ENCODE results near the gene TMEM182. TPM values are rescaled to one million over a fixed set of nuclear protein-coding genes. Genes with fewer than 3 reads are reported as not detected.

The TMEM182 gene
- total RNA-seq, 4 donors from 2014 or later: 1.8 to 2.8 (median 2.1) TPM; not detected in 1

GRCh38 chr2:102797486-102797885 lies 35.7 kb downstream of the TMEM182 start:
- H3K27me3 ChIP-seq: no peaks in the 10 kb centered on the region
- no peak overlapping the region for H3K27ac ChIP-seq
- H3K9me3 ChIP-seq: peaks cover 0 to 32% (median 5%) of the 10 kb centered on the region in 4 donors
- TF ChIP-seq POLR2A (IDR thresholded peaks at IDR 0.05): no peak
- TF ChIP-seq EP300 (IDR thresholded peaks at IDR 0.05): no peak
- TF ChIP-seq CTCF (IDR thresholded peaks at IDR 0.05): no peak
- 85 to 91% methylated on average over 2 of the region's 2 CpGs for WGBS, 2 donors
- no peak overlapping the region for H3K4me3 ChIP-seq
- peaks cover 0 to 35% (median 0%) of the 10 kb centered on the region in 3 donors for H3K36me3 ChIP-seq
- no peaks in the 10 kb centered on the region for H3K4me1 ChIP-seq
- no peak for DNase-seq (ENCODE audit: low spot score in 2 of 2)

- Histone ChIP-seq H3K9me3 (peaks cover 0 to 39% (median 5%) of the 10 kb centered on the region in 4 donors), H3K36me3 (peaks cover 0 to 38% (median 0%) of the 10 kb centered on the region in 3 donors), H3K27me3 (no peaks in the 10 kb centered on the region), H3K4me3 (no peak overlapping the region), H3K4me1 (no peaks in the 10 kb centered on the region), H3K27ac (no peak overlapping the region)
- TF ChIP-seq CTCF (IDR thresholded peaks at IDR 0.05): no peak
- no peak for TF ChIP-seq POLR2A (IDR thresholded peaks at IDR 0.05)
- TF ChIP-seq EP300 (IDR thresholded peaks at IDR 0.05): no peak
- DNase-seq (ENCODE audit: low spot score in 2 of 2): no peak
- WGBS, 2 donors: 97% methylated on average over 2 of the region's 2 CpGs
These were observed 36.4 kb downstream of the TMEM182 start for GRCh38 chr2:102798181-102798580.

GRCh38 chr2:102801098-102801718 lies 39.4 kb downstream of the TMEM182 start:
- WGBS, 2 donors: 93 to 96% methylated on average over 5 of the region's 5 CpGs

GRCh38 chr2:102801858-102802699 lies 40.2 kb downstream of the TMEM182 start:
- H3K36me3 ChIP-seq: peaks cover 0 to 43% (median 0%) of the 10 kb centered on the region in 3 donors
- H3K9me3 ChIP-seq: peaks cover 0 to 45% (median 5%) of the 10 kb centered on the region in 4 donors
- H3K4me3 ChIP-seq: no peak overlapping the region
- TF ChIP-seq CTCF (IDR thresholded peaks at IDR 0.05): no peak
- TF ChIP-seq POLR2A (IDR thresholded peaks at IDR 0.05): no peak
- TF ChIP-seq EP300 (IDR thresholded peaks at IDR 0.05): no peak
- WGBS, 2 donors: 98 to 99% methylated on average over 10 to 11 of the region's 11 CpGs
- peaks cover 0 to 3% (median 0%) of the 10 kb centered on the region in 4 donors for H3K4me1 ChIP-seq
- no peak overlapping the region for H3K27ac ChIP-seq
- DNase-seq (ENCODE audit: low spot score in 2 of 2): no peak
- no peaks in the 10 kb centered on the region for H3K27me3 ChIP-seq

More at GRCh38 chr2:102801098-102801718, 39.4 kb downstream of the TMEM182 start:
- Histone ChIP-seq H3K9me3 (peaks cover 0 to 45% (median 5%) of the 10 kb centered on the region in 4 donors), H3K36me3 (peaks cover 0 to 43% (median 0%) of the 10 kb centered on the region in 3 donors), H3K4me1 (peaks cover 0 to 3% (median 0%) of the 10 kb centered on the region in 4 donors), H3K4me3 (no peak overlapping the region), H3K27me3 (no peaks in the 10 kb centered on the region), H3K27ac (no peak overlapping the region)
- DNase-seq (ENCODE audit: low spot score in 2 of 2): no peak
- TF ChIP-seq POLR2A (IDR thresholded peaks at IDR 0.05): no peak
- TF ChIP-seq CTCF (IDR thresholded peaks at IDR 0.05): no peak
- no peak for TF ChIP-seq EP300 (IDR thresholded peaks at IDR 0.05)

Data from tibial nerve (tissue), 4 donors.